ENCODE measurements around the gene SEMA3E. TPM values are rescaled to one million over a fixed set of nuclear protein-coding genes. Genes with fewer than 3 reads are reported as not detected.

SEMA3E gene
- total and polyA plus RNA-seq, 8 donors = 0.23 to 2.0 (median 0.97) TPM

DNA sequence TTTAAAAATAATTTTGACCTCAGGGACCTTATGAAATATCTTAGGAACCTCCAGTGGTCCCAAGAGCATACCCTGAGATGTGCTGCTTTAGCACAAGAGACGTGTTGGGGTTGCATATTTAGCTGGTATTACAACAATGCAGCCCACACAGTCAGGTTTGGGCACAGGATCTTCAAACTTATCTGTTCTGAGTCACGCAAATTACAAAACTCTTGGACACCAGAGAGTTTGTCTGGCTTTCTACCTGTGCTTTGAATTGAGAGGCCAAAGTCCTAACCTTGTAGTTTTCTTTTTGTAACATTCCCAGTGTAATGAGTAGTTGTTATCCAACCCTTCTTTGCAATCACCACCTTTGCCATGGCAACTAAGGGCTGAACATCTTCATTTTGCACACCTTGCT, 322.7 kb downstream of the SEMA3E start:
- DNase-seq (no peak), FAIRE-seq (no peak), ATAC-seq (no peak)
- H3K9me3 ChIP-seq = no peaks in the 10 kb centered on the region
- H3K4me1 ChIP-seq = no peaks in the 10 kb centered on the region
- intact Hi-C loops (cut with DNase I) = no loop called here
- no peaks in the 10 kb centered on the region for H3K27me3 ChIP-seq
- no peaks in the 10 kb centered on the region for H3K36me3 ChIP-seq
- 37 to 47% methylated on average over 2 of the region's 2 CpGs for WGBS, 2 donors
- no peak overlapping the region for H3K27ac ChIP-seq
- TF ChIP-seq, protein P1, sequence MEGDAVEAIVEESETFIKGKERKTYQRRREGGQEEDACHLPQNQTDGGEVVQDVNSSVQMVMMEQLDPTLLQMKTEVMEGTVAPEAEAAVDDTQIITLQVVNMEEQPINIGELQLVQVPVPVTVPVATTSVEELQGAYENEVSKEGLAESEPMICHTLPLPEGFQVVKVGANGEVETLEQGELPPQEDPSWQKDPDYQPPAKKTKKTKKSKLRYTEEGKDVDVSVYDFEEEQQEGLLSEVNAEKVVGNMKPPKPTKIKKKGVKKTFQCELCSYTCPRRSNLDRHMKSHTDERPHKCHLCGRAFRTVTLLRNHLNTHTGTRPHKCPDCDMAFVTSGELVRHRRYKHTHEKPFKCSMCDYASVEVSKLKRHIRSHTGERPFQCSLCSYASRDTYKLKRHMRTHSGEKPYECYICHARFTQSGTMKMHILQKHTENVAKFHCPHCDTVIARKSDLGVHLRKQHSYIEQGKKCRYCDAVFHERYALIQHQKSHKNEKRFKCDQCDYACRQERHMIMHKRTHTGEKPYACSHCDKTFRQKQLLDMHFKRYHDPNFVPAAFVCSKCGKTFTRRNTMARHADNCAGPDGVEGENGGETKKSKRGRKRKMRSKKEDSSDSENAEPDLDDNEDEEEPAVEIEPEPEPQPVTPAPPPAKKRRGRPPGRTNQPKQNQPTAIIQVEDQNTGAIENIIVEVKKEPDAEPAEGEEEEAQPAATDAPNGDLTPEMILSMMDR (IDR thresholded peaks at IDR 0.05) = no peak
- H3K4me3 ChIP-seq = no peak overlapping the region

DNA sequence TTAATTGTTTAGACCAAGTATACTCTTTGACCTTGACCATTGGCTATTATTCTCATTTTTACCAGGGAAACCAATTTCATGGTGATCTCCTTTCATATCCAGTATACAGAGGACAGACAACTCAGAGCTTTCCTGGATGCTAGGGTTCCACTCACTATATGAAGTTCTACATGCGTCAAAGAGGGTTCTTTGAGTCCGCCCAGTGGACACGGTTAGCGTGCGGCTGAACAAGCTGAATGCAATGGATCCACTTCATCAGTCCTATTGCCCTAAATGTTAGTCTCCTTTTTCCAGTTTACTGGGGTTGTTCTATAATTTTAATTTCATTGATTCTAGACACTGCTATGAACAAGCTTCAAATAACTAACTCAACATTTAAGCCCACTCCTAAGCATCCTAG, 323.9 kb downstream of the SEMA3E start:
- H3K27ac ChIP-seq = no peak overlapping the region
- no peaks in the 10 kb centered on the region for H3K27me3 ChIP-seq
- intact Hi-C loops (cut with DNase I) = no loop called here
- FAIRE-seq (no peak), ATAC-seq (no peak), DNase-seq (no peak)
- TF ChIP-seq, protein P1 (IDR thresholded peaks at IDR 0.05) = no peak
- 84 to 91% methylated on average over 5 of the region's 5 CpGs for WGBS, 2 donors
- H3K4me3 ChIP-seq = no peak overlapping the region
- H3K4me1 ChIP-seq = no peaks in the 10 kb centered on the region
- no peaks in the 10 kb centered on the region for H3K9me3 ChIP-seq
- no peaks in the 10 kb centered on the region for H3K36me3 ChIP-seq

- H3K9me3 ChIP-seq = no peaks in the 10 kb centered on the region
- ATAC-seq = no peak
- DNase-seq = no peak
- H3K27me3 ChIP-seq = no peaks in the 10 kb centered on the region
- TF ChIP-seq, protein P1 (IDR thresholded peaks at IDR 0.05) = no peak
- H3K4me3 ChIP-seq = no peak overlapping the region
- intact Hi-C loops (cut with DNase I) = no loop called here
- no peaks in the 10 kb centered on the region for H3K36me3 ChIP-seq
- 47 to 64% methylated on average over 2 of the region's 2 CpGs for WGBS, 2 donors
- H3K4me1 ChIP-seq = no peaks in the 10 kb centered on the region
- no peak for FAIRE-seq
- no peak overlapping the region for H3K27ac ChIP-seq
These were observed 324.3 kb downstream of the SEMA3E start for GRCh38 chr7:83324596-83324995.

DNA sequence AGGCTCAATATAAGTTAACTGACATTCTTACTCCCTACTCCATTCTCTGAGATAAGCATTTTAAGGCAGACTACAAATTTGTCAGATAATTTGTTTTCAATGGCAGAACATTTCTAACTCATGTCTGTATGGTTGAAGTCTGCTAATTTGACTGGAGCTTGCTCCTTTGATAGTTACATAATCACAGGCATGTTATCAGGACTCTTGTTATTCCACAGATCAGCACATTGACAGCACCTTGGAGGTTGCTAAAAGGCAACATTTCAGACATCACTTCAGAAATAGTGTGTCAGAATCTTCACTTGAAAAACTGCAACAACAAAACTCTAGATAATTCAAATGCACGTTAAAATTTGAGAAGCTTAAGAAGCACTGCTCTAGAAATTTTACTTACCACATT, 327.9 kb downstream of the SEMA3E start:
- no peak overlapping the region for H3K4me3 ChIP-seq
- no peaks in the 10 kb centered on the region for H3K4me1 ChIP-seq
- 57 to 74% methylated on average over 1 of the region's 1 CpG for WGBS, 2 donors
- DNase-seq = no peak
- H3K27ac ChIP-seq = no peak overlapping the region
- no peak for FAIRE-seq
- TF ChIP-seq, protein P1 (IDR thresholded peaks at IDR 0.05) = no peak
- no peaks in the 10 kb centered on the region for H3K9me3 ChIP-seq
- intact Hi-C loops (cut with DNase I) = no loop called here
- no peaks in the 10 kb centered on the region for H3K36me3 ChIP-seq
- no peak for ATAC-seq
- peaks cover 0 to 3% (median 0%) of the 10 kb centered on the region in 4 donors for H3K27me3 ChIP-seq

GRCh38 chr7:83313931-83314330, 335.0 kb downstream of the SEMA3E start:
- H3K27ac ChIP-seq = no peak overlapping the region
- no peaks in the 10 kb centered on the region for H3K4me1 ChIP-seq
- ATAC-seq (no peak), DNase-seq (no peak), FAIRE-seq (no peak)
- peaks cover 0 to 3% (median 0%) of the 10 kb centered on the region in 4 donors for H3K27me3 ChIP-seq
- no peak overlapping the region for H3K4me3 ChIP-seq
- H3K9me3 ChIP-seq = no peaks in the 10 kb centered on the region
- H3K36me3 ChIP-seq = no peaks in the 10 kb centered on the region
- TF ChIP-seq, protein P1 (IDR thresholded peaks at IDR 0.05) = no peak
- intact Hi-C loops (cut with DNase I) = no loop called here
- 68 to 87% methylated on average over 1 of the region's 1 CpG for WGBS, 2 donors
